Stimulated activated CD8-positive, alpha-beta memory T cell treated with anti-CD3 and anti-CD28 coated beads, Interleukin-7, amount 100 ng/mL, for 4 hours (primary cell): ENCODE results near the gene FAAP24.
"Not testable (repeated sequence)": the region's sequence is repeated elsewhere in the genome, so short reads cannot be mapped to it uniquely, and the experiment has no call there.

Source experiments
- DNase-seq, 2 donors: peaks; one replicate each; pipeline ENCODE4 v3.0.0-alpha.2; 2020; ENCODE audit warnings: low read depth in 2 of 2

FAAP24 gene, protein sequence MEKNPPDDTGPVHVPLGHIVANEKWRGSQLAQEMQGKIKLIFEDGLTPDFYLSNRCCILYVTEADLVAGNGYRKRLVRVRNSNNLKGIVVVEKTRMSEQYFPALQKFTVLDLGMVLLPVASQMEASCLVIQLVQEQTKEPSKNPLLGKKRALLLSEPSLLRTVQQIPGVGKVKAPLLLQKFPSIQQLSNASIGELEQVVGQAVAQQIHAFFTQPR

DNA sequence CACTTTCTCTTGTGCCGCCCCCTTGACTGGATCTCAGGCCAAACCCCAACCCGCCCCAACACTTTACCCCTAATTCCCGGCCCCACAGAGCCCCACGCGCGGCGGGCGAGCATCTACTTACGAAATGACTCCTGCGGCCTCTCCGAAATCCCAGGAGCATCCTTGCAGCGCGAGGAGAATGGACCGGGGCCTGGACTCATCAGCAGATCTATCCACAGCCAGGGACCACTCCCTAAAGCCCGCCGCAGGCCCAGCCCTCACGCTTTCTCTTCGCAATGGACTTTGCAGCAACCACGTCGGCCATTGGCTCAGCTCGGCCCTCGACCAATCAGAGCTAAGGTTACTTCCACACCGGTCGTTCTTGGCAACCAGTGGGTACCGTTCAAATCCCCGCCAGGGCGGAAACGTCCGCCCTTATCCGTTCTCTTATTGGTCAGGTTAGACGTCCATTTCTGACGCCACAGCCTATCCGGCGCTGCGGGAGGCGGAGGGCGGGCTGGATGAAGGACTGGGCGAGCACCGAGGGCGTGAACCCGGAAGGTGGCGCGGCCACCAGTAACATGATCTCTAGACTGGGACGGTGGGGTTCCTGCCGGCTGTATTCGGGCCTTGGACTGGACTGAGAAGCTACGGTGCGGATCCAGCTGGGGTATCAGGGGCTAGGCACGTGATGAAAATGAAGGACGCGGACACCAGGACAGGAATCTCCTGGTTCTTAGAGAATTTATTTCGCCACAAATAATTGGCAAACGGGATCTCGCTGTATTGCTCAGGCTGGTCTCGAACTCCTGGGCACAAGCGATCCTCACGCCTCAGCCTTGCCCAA, at the start of gene FAAP24, which contains the start of gene CEP89:
Gene FAAP24, plus strand, starts transcription at position 528 of the 826 bp plus-strand sequence. CDS start 955 bp downstream, outside the sequence.
Gene CEP89, minus strand, starts transcription at position 244 of the 826 bp plus-strand sequence. Its CDS starts 84 bp downstream, at position 160.
- DNase-seq, result peak; percentile 95 to 98

DNA sequence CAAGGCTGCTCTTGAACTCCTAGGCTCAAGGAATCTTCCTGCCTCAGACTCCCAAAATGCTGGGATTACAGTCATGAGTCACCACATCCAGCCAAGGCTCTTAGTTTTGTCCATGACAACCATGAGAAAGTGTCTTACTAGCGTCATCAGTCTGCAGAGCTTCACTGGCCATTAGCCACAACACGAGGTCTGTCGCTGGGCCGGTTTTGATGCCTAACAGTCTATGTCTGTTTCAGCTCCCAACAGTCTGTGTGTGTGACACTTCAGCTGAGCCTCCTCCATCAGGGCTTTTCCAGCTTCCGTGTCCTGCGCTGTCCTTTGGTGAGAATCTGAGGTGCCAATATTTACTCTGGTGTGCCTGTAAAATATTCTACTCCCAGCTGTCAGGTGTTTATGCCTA, 47.8 kb upstream of the FAAP24 start:
- no peak for DNase-seq

DNA sequence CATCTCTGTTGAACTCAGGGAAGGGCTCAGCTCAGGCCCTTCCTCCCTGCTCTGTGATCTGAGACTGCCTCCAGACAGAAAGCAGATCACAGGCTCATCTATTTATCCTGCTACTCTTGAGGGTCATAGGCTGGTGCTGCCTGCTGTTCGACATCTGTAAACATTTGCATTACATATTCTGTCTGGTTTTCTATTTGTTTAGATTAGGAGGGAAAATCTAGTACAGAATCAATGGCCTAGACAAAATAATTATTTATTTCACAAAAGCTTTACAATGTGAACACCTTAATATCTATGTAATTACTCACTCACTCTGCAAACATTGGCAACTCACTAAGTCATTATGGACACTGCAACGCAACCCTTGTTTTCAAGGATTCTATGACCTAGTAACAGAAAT, 43.2 kb upstream of the FAAP24 start:
- no peak for DNase-seq

DNA sequence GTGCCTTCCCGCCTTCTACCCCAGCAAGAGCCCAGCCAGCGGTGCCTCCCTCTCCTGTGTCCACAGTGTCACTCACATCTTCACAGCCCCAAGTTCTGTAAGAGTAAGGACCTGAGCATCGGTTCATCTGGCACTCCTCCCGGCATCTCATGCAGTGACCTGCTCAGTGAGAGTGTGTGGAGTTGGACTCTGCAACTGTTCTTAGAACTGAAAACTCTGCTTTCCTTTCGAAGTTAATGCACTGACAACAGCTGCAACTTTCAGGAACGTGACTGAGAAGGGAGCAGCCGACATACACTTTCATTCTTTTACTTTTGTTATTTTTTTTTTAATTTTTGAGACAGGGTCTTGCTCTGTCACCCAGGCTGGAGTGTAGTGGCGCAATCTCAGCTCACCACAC, 41.5 kb upstream of the FAAP24 start:
- no peak for DNase-seq

DNA sequence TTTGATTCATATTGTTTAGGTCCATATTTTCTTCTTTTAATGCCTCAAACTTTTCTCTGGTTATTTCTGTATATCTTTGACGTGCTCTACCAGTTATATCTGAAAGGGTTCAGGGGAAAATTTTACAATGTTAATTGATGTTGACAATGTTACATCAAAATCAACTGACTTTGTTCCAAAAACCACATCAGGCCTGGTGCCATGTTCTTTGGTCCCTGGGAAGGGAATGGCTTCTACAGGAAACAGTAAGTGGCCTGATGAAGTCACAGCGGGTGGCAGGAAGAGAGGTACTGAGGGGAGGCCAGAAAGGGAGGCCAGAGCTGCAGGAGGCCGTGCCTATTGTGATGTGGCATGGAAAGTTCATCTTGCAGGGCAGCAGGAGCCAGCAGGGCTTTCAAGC, 38.5 kb upstream of the FAAP24 start:
- no peak for DNase-seq

DNA sequence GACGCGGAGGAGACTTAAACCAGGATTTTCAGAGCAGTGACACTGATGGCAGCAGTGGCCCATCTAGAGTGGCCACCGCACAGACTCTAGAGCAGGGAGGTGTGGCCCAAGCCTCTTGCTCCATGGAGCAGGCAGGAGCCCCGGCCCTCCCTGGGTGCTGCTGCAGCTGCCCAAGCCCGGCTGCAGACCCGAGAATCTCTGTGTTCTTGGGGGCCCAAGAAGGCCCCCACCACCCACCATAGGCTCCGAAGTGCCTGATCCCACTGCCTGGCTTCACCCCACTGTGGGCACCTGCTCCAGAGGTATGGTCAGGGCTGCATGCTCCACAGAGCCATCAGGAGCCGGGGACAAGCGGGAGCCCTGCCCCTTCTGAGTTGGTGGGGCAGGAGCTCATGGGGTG, 36.4 kb upstream of the FAAP24 start:
- no peak for DNase-seq

DNA sequence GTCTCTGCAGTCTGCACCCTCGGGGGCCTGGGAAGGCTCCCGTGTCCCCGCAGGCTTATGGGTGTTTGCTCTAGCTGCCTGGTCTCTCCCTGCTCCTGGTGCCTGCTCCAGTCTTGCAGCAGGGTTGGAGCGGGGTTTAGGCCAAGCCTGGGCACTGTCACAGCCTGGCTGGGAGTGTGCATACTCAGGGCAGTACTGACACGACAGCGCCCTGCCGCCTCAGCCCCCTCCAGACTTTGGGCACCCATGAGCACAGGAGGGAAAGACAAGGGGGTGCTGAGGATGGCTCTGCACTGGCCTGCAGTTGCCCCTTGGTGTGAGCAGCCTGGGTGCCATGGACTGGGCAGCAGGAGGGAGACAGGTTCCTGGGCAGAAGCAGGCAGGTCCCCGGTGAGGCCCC, 36.0 kb upstream of the FAAP24 start:
- no peak for DNase-seq

DNA sequence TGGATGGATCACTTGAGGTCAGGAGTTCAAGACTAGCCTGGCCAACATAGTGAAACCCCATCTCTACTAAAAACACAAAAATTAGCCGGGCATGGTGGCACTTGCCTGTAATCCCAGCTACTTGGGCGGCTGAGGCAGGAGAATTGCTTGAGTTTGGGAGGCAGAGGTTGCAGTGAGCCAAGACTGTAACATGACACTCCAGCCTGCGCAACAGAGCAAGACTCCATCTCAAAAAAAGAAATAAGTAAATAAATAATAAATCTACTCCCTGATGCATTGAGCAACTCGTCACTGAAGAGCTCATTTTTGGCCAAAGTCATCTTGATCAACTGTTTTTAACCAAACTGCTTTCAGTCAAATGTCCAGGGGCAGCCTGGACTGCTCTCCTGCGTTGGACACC, 30.8 kb upstream of the FAAP24 start:
- not testable (repeated sequence) for DNase-seq

DNA sequence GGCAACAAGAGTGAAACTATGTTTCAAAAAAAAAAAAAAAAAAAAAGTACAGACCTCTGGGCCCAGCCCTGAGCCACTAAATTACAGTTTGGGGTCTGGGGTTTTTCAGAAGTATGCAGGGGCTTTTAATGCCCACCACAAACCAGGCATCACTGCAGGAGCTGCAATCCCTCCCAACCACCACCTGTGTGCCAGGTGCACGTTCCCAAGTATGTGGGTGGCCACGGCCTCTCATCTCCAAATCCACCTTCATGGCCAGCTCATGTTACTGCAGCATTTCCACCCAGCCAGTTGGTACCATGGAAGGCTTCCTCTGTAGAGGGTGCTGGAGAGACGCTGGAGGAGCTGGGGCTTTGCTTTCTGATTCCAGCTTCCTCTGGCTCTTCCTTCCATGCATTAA, 26.8 kb upstream of the FAAP24 start:
- no peak for DNase-seq

DNA sequence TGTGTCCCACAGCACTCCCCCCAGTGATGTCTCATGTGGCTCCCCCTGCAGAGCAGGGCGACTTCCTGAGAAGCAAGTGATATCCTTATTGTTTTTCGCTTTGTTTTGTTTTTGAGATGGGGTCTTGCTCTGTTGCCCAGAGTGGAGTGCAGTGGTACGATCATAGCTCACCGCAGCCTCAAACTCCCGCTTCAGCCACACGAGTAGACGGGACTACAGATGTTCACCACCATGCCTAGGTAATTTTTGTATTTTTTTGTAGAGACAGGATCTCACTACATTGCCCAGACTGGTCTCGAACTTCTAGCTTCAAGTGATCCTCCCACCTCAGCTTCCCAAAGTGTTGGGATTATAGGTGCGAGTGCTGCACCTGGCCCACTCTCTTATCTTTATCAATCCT, 5.3 kb upstream of the FAAP24 start:
- no peak for DNase-seq

DNA sequence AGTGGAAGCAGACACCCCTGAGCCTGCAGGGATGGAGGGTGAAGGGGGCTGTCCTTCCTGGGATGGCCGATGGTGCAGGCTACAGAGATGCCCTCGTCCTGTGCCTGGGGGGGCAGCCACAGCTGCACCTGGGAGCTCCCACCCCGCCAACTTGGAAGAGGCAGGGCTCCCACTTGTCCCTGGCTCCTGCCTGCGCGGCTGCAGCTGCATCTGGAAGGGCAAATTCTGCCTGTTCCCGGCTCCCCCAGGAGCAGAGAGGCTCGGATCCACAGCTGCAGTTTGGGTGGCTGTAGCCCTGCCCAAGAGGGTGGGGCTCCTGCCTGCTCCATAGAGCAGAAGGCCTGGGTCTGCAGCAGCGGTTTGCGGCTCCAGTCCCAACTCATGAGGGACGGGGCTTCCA, 2.5 kb upstream of the FAAP24 start:
- no peak for DNase-seq

DNA sequence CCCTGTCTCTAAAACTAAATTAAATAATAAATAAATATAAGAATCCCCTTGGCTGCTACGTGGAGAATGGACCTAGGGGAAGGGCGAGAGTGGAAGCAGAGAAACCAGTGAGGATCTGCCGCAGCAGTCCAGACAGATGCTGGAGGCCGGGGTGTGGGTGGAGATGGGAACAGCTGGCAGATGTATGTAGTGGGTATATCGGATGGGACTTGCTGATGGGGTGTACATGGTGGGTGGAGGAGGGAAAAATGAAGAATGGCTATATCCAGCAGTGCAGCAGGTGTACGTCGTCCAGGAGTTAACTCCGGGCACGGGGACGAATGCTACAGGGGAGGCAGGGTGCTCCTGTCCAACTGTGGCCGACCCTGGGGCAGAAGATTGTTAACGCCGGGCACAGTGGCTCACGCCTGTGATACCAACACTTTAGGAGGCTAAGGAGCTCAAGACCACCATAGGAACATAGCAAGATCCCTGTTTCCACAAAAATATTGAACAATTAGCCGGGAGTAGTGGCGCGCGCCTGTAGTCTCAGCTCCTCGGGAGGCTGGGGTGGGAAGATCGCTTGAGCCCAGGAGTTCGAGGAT, 938 bp upstream of the FAAP24 start:
- no peak for DNase-seq

DNA sequence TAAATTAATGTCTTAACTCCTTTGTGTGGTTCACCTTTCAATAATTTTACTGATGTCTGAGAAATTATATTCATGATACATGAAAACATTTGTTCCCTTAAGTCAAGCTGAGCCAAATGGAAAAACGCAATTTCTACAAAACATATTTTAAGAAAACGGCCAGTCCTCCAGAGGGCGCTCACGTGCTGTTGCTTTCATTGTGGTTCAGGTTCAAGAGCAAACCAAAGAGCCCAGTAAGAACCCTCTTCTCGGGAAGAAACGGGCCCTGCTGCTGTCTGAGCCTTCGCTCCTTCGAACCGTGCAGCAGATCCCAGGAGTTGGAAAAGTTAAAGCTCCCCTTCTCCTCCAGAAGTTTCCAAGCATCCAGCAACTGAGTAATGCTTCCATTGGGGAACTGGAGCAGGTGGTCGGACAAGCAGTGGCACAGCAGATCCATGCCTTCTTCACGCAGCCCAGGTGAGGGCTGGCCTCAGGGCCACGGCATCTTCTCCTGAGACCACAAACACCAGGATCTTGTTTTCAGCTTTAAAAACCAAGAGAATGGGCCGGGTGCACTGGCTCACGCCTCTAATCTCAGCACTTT, 4.3 kb downstream of the FAAP24 start:
- peak; percentile 40 to 49 for DNase-seq

DNA sequence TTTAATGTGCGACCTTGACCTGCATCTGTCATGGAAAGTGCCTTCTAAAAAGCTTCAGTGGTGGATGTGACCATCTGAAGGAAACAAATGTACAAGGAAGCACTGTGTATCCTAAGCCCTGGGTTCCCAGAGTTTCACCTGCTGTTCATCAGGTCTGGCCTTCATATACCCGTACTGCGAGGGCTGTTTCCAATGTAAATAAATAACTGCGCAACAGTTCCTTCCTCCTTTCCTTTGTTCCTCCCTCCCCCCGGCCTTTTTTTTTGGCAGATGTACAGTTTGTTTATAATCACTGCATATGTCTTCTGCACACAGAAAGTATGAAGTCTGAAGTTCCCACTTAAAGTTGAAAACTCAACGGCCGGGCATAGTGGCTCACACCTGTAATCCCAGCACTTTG, 5.2 kb downstream of the FAAP24 start:
- DNase-seq, result no peak

DNA sequence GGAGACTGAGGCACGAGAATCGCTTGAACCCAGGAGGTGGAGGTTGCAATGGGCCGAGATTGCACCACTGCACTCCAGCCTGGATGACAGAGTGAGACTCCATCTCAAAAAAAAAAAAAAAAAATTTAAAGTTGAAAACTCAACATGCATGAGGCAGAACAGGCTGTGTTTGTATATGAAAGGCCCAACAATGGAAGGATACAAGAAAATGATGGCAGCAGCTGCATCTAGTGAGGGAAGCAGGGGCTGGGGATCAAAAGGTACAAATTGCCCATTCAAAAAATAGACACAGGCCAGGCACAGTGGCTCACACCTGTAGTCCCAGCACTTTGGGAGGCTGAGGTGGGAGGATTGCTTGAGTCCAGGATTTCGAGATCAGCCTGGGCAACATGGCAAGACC, 5.8 kb downstream of the FAAP24 start:
- not testable (repeated sequence) for DNase-seq

DNA sequence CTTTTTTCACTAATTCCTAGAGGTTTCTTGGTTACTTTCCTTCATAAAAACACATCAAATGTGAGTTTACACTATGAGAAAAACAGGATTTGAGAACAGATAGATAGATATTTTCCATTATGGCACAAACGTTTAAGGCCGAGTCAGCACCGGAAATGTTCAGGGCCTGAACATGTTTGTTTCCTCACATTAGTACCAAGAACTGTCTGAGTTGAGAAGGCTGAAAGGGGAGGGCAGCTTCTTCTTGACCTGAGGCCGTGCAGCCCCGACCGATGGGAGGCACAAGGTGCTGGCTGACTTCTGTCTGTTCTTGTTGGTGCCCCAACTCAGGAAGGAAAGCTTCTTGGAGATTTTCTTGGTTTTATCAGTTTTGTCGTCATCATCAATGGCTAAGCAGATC, 7.8 kb downstream of the FAAP24 start:
- DNase-seq, result not testable (repeated sequence)

DNA sequence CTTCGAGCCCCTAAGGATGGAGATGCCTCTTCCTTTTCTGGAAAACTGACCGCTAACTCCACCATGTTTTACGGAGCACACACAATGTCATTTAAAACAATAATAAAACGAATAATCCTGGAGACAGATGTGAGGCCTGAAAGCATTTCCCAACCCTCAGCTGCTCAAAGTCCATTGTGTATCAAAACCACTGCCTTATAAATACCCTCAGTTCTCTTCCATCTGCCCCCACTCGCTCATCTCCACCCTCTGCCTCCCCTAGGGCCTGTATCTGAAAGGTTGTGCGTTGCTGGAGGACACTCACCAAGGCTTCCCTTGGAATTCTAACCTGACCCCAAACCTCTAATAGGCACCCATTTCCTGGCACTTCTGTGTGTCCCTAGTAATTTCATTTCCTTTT, 10.4 kb downstream of the FAAP24 start:
- DNase-seq, result not testable (repeated sequence)

DNA sequence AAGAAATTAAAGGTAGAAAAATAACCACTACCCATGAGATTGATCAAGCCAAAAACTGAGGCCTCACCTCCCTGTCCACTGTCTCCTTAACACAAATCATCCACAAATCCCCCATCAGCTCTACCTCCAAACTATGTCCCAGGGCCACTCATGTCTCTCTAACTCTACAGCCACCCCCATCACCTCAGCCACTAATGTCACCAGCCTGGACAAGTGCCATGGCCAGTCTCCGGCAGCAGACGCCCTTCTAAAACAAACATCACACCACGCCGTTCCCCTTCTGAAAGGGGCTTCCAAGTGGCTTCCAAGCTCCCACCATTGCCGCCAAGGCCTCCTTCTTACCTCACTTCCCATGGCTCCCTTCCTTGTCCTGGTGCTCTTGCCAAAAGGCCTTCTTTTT, 16.2 kb downstream of the FAAP24 start:
- DNase-seq, result not testable (repeated sequence)

DNA sequence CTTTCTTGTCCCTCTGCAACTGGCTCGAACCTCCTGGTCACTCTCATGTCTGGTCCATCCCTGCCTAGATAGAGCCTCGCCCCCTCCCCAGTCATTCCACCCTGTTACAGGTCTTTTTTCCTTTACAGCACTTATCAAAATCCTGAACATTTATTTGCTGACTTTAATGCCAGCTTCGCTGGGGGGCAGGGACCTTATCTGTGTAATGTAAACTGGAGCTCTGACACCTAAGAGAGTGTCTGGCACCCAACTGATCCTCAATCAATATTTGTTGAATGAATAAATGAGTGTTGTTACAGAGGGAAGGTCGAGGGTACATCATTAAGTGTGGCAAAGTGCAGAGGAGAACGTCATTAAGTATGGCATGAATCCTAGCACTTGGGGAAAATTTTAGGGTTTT, 16.7 kb downstream of the FAAP24 start:
- no peak for DNase-seq

DNA sequence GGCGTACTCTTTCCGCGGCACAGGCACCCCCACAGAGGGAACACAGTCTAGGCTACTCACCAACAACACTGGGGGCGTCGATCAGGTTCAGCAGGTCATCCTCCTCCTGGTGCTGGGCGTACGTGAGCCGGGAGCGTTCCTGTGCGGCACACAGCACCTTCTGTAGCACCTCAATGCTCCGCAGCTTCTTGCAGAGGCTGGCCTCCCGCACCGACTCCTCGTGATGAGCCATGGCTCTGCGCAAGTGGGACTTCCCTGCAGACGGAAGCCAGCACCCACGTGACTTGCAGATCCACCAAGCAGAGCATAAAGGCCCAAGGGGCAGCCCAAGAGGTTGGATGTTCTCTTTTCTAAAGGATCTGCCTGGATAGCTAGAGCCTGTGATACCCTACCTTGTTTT, 23.9 kb downstream of the FAAP24 start:
- not testable (repeated sequence) for DNase-seq

DNA sequence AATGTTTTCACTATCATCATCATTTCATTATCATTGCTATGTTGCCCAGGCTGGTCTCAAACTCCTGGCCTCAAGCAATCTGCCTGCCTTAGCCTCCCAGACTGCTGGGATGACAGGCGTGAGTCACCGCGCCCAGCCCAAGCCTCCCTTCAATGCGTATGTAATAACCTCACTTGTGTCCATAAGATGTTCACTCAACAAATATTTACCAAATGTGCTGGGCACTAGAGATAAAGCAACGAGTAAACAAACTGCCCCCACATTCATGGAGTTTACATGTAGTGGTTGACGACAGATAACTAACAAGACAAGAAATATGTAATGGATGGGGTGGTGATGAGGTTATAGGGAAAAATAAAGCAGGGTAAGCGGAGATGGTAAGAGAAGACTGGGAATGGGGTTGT, 25.0 kb downstream of the FAAP24 start:
- DNase-seq, result not testable (repeated sequence)

DNA sequence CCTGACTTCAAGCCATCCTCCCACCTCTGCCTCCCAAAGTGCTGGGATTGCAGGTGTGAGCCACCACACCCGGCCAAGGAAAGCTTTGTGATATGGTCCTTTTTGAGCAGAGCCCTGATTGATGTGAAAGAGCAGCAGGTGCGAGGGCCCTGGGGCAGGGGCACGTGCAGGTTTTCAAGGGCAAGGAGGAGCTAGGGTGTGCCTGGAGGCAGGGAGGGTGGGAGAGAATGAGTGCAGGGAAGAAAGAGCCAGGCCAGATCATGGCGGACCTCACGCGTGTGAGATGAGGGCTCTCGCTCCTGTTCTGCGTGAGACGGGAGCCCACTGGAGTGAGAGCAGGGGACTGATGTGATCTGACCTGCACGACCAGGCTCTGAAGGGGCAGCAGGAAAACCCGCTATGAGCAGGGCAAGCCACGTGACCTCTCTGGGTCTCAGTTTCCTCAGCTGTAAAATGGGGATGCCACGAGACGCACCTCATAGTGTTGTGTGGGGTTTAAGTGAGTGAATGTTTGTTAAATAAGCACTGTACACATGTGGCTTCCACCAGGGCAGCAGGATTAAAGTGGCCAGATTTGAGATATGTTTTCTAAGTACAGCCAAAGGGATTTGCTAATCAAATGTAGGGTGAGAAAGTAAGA, 25.8 kb downstream of the FAAP24 start:
- DNase-seq, result no peak
